ENCODE results near the gene EXOC3. TPM values are rescaled to one million over a fixed set of nuclear protein-coding genes. Genes with fewer than 3 reads are reported as not detected.
"Not testable (repeated sequence)": the region's sequence is repeated elsewhere in the genome, so short reads cannot be mapped to it uniquely, and the experiment has no call there.

The EXOC3 gene
- total RNA-seq, 2 experiments from 2014 or later: 62.2 to 62.3 TPM

GRCh38 chr5:497090-497700 is 54.2 kb downstream of the EXOC3 start:
- DNase-seq (no peak), ATAC-seq (no peak)
- POLR2A ChIA-PET: no interaction called here
- H3K4me3 Mint-ChIP-seq: no peak overlapping the region
- peaks cover 2% of the 10 kb centered on the region for H3K4me1 Mint-ChIP-seq (ENCODE audit: low read depth)
- H3K27me3 Mint-ChIP-seq (ENCODE audit: low read depth): peaks cover 3% of the 10 kb centered on the region
- no peaks in the 10 kb centered on the region for H3K9me3 Mint-ChIP-seq (ENCODE audit: insufficient read depth)
- CTCF ChIA-PET: no interaction called here
- H3K36me3 Mint-ChIP-seq (ENCODE audit: low read depth): no peaks in the 10 kb centered on the region
- H3K27ac Mint-ChIP-seq: no peak overlapping the region

- Mint-ChIP-seq H3K9me3 (ENCODE audit: insufficient read depth) (no peaks in the 10 kb centered on the region), H3K4me3 (no peak overlapping the region), H3K27ac (no peak overlapping the region), H3K4me1 (ENCODE audit: low read depth) (peaks cover 5% of the 10 kb centered on the region), H3K27me3 (ENCODE audit: low read depth) (peaks cover 8% of the 10 kb centered on the region), H3K36me3 (ENCODE audit: low read depth) (no peaks in the 10 kb centered on the region)
- ATAC-seq: no peak
- no peak for DNase-seq
- POLR2A ChIA-PET: no interaction called here
- CTCF ChIA-PET: no interaction called here
These were observed 55.0 kb downstream of the EXOC3 start for GRCh38 chr5:497871-498509.

- ChIA-PET CTCF (no interaction called here), POLR2A (no interaction called here)
- DNase-seq (no peak), ATAC-seq (no peak)
- Mint-ChIP-seq H3K4me3 (no peak overlapping the region), H3K27me3 (ENCODE audit: low read depth) (peaks cover 9% of the 10 kb centered on the region), H3K27ac (no peak overlapping the region), H3K36me3 (ENCODE audit: low read depth) (no peaks in the 10 kb centered on the region), H3K9me3 (ENCODE audit: insufficient read depth) (no peaks in the 10 kb centered on the region), H3K4me1 (ENCODE audit: low read depth) (peaks cover 5% of the 10 kb centered on the region)
These were observed 56.5 kb downstream of the EXOC3 start for GRCh38 chr5:499233-500209.

GRCh38 chr5:500491-500890 is 57.5 kb downstream of the EXOC3 start:
- Mint-ChIP-seq H3K4me1 (ENCODE audit: low read depth) (peaks cover 5% of the 10 kb centered on the region), H3K4me3 (no peak overlapping the region), H3K27me3 (ENCODE audit: low read depth) (peaks cover 9% of the 10 kb centered on the region), H3K27ac (no peak overlapping the region), H3K36me3 (ENCODE audit: low read depth) (no peaks in the 10 kb centered on the region), H3K9me3 (ENCODE audit: insufficient read depth) (no peaks in the 10 kb centered on the region)
- ChIA-PET POLR2A (no interaction called here), CTCF (no interaction called here)
- no peak for ATAC-seq
- no peak for DNase-seq

- DNase-seq: no peak
- ATAC-seq: no peak
- no peak overlapping the region for H3K27ac Mint-ChIP-seq
- no peaks in the 10 kb centered on the region for H3K36me3 Mint-ChIP-seq (ENCODE audit: low read depth)
- ChIA-PET POLR2A (no interaction called here), CTCF (no interaction called here)
- H3K4me3 Mint-ChIP-seq: no peak overlapping the region
- H3K9me3 Mint-ChIP-seq (ENCODE audit: insufficient read depth): no peaks in the 10 kb centered on the region
- peaks cover 9% of the 10 kb centered on the region for H3K27me3 Mint-ChIP-seq (ENCODE audit: low read depth)
- peaks cover 5% of the 10 kb centered on the region for H3K4me1 Mint-ChIP-seq (ENCODE audit: low read depth)
These were observed 58.3 kb downstream of the EXOC3 start for GRCh38 chr5:501105-501830.

GRCh38 chr5:501831-502184 is 58.8 kb downstream of the EXOC3 start:
- ATAC-seq (no peak), DNase-seq (no peak)
- Mint-ChIP-seq H3K4me1 (ENCODE audit: low read depth) (peaks cover 5% of the 10 kb centered on the region), H3K9me3 (ENCODE audit: insufficient read depth) (no peaks in the 10 kb centered on the region), H3K27ac (no peak overlapping the region), H3K4me3 (no peak overlapping the region), H3K36me3 (ENCODE audit: low read depth) (no peaks in the 10 kb centered on the region), H3K27me3 (ENCODE audit: low read depth) (peaks cover 9% of the 10 kb centered on the region)
- CTCF ChIA-PET: interaction anchor here (0.8 kb wide), 1 partner anchor 28 kb away, joined by 3 read pairs; no protein-coding TSS in a partner anchor
- POLR2A ChIA-PET: no interaction called here

GRCh38 chr5:502325-503079 is 59.5 kb downstream of the EXOC3 start:
- ATAC-seq (no peak), DNase-seq (no peak)
- Mint-ChIP-seq H3K36me3 (ENCODE audit: low read depth) (no peaks in the 10 kb centered on the region), H3K9me3 (ENCODE audit: insufficient read depth) (no peaks in the 10 kb centered on the region), H3K27ac (no peak overlapping the region), H3K4me1 (ENCODE audit: low read depth) (peaks cover 5% of the 10 kb centered on the region), H3K4me3 (no peak overlapping the region), H3K27me3 (ENCODE audit: low read depth) (peaks cover 9% of the 10 kb centered on the region)
- ChIA-PET POLR2A (no interaction called here), CTCF (interaction anchor here (0.8 kb wide), 1 partner anchor 27 kb away, joined by 3 read pairs; no protein-coding TSS in a partner anchor)

- DNase-seq (no peak), ATAC-seq (no peak)
- Mint-ChIP-seq H3K4me3 (no peak overlapping the region), H3K9me3 (ENCODE audit: insufficient read depth) (no peaks in the 10 kb centered on the region), H3K4me1 (ENCODE audit: low read depth) (peaks cover 5% of the 10 kb centered on the region), H3K27me3 (ENCODE audit: low read depth) (peaks cover 9% of the 10 kb centered on the region), H3K36me3 (ENCODE audit: low read depth) (no peaks in the 10 kb centered on the region), H3K27ac (no peak overlapping the region)
- POLR2A ChIA-PET: interaction anchor here (0.5 to 0.7 kb wide), 2 partner anchors 88 to 101 kb away, joined by 3 to 4 read pairs; no protein-coding TSS in a partner anchor
- CTCF ChIA-PET: no interaction called here
These were observed 61.6 kb downstream of the EXOC3 start for GRCh38 chr5:504326-505154.

DNA sequence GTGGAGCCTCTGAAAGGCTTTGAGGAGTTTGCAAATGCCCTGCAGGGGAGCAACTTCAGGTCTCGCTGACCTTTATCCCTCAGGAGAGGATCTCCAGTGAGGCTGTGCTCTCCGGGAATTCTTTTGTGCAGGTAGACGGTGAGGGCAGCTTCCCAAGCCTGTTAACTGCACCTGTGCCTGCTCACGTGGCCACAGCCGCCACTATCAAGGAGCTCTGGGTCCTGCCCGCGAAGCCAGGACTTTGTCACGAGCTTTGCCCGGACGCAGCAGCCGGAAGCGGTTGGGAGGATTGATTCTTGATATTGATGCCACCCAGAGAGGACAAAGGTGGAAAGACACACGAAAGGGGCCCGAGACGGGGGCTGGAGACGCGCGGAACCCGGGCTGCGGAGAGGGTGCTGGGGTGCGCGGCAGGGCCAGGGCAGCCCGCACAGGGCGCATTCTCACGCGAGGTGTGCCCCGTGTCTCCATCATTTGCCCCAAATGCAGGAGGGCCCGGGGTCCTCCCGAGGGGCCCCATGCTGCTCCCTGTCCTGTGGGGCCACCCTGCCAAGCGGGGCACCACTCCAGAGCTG is 63.1 kb downstream of the EXOC3 start:
- DNase-seq: no peak
- Mint-ChIP-seq H3K27me3 (ENCODE audit: low read depth) (peaks cover 9% of the 10 kb centered on the region), H3K4me1 (ENCODE audit: low read depth) (peaks cover 5% of the 10 kb centered on the region), H3K36me3 (ENCODE audit: low read depth) (no peaks in the 10 kb centered on the region), H3K9me3 (ENCODE audit: insufficient read depth) (no peaks in the 10 kb centered on the region), H3K4me3 (no peak overlapping the region), H3K27ac (no peak overlapping the region)
- POLR2A ChIA-PET: interaction anchor here (0.6 to 0.9 kb wide), 2 partner anchors 23 to 24 kb away, joined by 3 to 4 read pairs; no protein-coding TSS in a partner anchor
- ATAC-seq: no peak
- CTCF ChIA-PET: no interaction called here

GRCh38 chr5:507986-508575 is 65.1 kb downstream of the EXOC3 start:
- H3K36me3 Mint-ChIP-seq (ENCODE audit: low read depth): not testable (repeated sequence)

More at GRCh38 chr5:507986-508575, 65.1 kb downstream of the EXOC3 start:
- ATAC-seq; H3K9me3 Mint-ChIP-seq (ENCODE audit: insufficient read depth); CTCF ChIA-PET; DNase-seq; POLR2A ChIA-PET; H3K4me1 Mint-ChIP-seq (ENCODE audit: low read depth); H3K27ac Mint-ChIP-seq; H3K4me3 Mint-ChIP-seq; H3K27me3 Mint-ChIP-seq (ENCODE audit: low read depth): not testable (repeated sequence)

Data from activated CD8-positive, alpha-beta T cell treated with anti-CD3 and anti-CD28 coated beads, Interleukin-2, amount 10 ng/mL, durations not matched to agents 7 days and 5 days (primary cell).